ENCODE results near the gene ZCCHC14. TPM values are rescaled to one million over a fixed set of nuclear protein-coding genes. Genes with fewer than 3 reads are reported as not detected.
"Not testable (repeated sequence)": the region's sequence is repeated elsewhere in the genome, so short reads cannot be mapped to it uniquely, and the experiment has no call there.

The ZCCHC14 gene
- total RNA-seq, 1 donor from 2014 or later, result 13.2 TPM

GRCh38 chr16:87365021-87365713, 127.7 kb downstream of the ZCCHC14 start:
- intact Hi-C loops (cut with DNase I), result no loop called here
- DNase-seq, result peak; percentile 35
- ATAC-seq (ENCODE audit: poor library complexity), result no peak

- intact Hi-C loops (cut with DNase I), result no loop called here
- ATAC-seq (ENCODE audit: poor library complexity) (peak; percentile 86), DNase-seq (peak; percentile 71)
Measured at GRCh38 chr16:87363771-87364455, 128.9 kb downstream of the ZCCHC14 start.

GRCh38 chr16:87362828-87363559, 129.8 kb downstream of the ZCCHC14 start:
- peak; percentile 27 for DNase-seq
- intact Hi-C loops (cut with DNase I), result not testable (repeated sequence)
- peak; percentile 11 for ATAC-seq (ENCODE audit: poor library complexity)

- intact Hi-C loops (cut with DNase I), result no loop called here
- no peak for DNase-seq
- ATAC-seq (ENCODE audit: poor library complexity), result no peak
Measured at GRCh38 chr16:87361916-87362619, 130.8 kb downstream of the ZCCHC14 start.

GRCh38 chr16:87360862-87361610, 131.8 kb downstream of the ZCCHC14 start:
- DNase-seq, result peak; percentile 27
- ATAC-seq (ENCODE audit: poor library complexity), result no peak
- intact Hi-C loops (cut with DNase I), result no loop called here

- ATAC-seq (ENCODE audit: poor library complexity) (no peak), DNase-seq (peak; percentile 29)
Measured at GRCh38 chr16:87359121-87359520, 133.7 kb downstream of the ZCCHC14 start.

GRCh38 chr16:87358696-87359095, 134.1 kb downstream of the ZCCHC14 start:
- peak; percentile 38 for DNase-seq
- intact Hi-C loops (cut with DNase I), result no loop called here
- ATAC-seq (ENCODE audit: poor library complexity), result no peak

More at GRCh38 chr16:87359121-87359520, 133.7 kb downstream of the ZCCHC14 start:
- intact Hi-C loops (cut with DNase I), result no loop called here

- DNase-seq, result peak; percentile 15
- no peak for ATAC-seq (ENCODE audit: poor library complexity)
- intact Hi-C loops (cut with DNase I), result no loop called here
Measured at GRCh38 chr16:87358250-87358649, 134.6 kb downstream of the ZCCHC14 start.

GRCh38 chr16:87356491-87356853, 136.4 kb downstream of the ZCCHC14 start:
- intact Hi-C loops (cut with DNase I), result no loop called here
- no peak for ATAC-seq (ENCODE audit: poor library complexity)
- no peak for DNase-seq

Other genes with a start within 250 kb of the ZCCHC14 start
- gene C16orf95, start 175.6 kb downstream of the ZCCHC14 start, total RNA-seq, result 2.1 TPM
- 78.9 TPM for gene FBXO31, start 109.2 kb downstream of the ZCCHC14 start, total RNA-seq
- 118 TPM for gene MAP1LC3B, start 100.7 kb downstream of the ZCCHC14 start, total RNA-seq
- gene JPH3, start 109.5 kb upstream of the ZCCHC14 start, total RNA-seq, result 0.08 TPM